ENCODE data around the gene SDCCAG8. TPM values are rescaled to one million over a fixed set of nuclear protein-coding genes. Genes with fewer than 3 reads are reported as not detected.
A peak's percentile ranks its signal among the peaks of the same experiment; 100 is the strongest.

SDCCAG8 gene
- total RNA-seq, 1 donor from 2014 or later: 19.8 TPM

DNA sequence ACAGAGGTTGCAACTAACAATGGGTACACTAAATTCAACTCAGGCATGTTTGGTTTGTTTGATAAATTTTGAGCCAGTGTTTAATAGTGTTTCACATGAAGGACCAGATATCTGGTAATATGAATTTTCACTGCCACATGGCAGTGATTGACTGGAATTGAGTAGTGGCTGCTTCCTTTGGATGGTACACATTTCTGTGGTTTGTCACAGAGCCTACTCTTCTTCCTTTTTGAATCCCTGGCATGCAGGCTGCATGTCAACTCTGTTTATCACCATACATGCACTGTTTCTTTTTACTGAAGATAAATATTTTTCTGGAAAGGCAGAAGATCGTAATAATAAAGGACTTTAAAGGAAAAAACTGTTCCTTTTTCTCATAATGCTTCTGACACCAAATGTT, 35.5 kb downstream of the SDCCAG8 start:
- TF ChIP-seq, protein P1, sequence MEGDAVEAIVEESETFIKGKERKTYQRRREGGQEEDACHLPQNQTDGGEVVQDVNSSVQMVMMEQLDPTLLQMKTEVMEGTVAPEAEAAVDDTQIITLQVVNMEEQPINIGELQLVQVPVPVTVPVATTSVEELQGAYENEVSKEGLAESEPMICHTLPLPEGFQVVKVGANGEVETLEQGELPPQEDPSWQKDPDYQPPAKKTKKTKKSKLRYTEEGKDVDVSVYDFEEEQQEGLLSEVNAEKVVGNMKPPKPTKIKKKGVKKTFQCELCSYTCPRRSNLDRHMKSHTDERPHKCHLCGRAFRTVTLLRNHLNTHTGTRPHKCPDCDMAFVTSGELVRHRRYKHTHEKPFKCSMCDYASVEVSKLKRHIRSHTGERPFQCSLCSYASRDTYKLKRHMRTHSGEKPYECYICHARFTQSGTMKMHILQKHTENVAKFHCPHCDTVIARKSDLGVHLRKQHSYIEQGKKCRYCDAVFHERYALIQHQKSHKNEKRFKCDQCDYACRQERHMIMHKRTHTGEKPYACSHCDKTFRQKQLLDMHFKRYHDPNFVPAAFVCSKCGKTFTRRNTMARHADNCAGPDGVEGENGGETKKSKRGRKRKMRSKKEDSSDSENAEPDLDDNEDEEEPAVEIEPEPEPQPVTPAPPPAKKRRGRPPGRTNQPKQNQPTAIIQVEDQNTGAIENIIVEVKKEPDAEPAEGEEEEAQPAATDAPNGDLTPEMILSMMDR (IDR thresholded peaks at IDR 0.05): no peak
- H3K27me3 Mint-ChIP-seq (ENCODE audit: low read depth): no peaks in the 10 kb centered on the region
- peaks cover 15% of the 10 kb centered on the region for H3K36me3 Mint-ChIP-seq (ENCODE audit: low read depth)
- no peak overlapping the region for H3K4me3 Mint-ChIP-seq (ENCODE audit: unreplicated experiment)
- no peak overlapping the region for H3K27ac Mint-ChIP-seq (ENCODE audit: unreplicated experiment)
- no peak for DNase-seq (ENCODE audit: low spot score)
- peaks cover 10% of the 10 kb centered on the region for H3K9me3 Mint-ChIP-seq (ENCODE audit: low read depth)
- H3K4me1 Mint-ChIP-seq (ENCODE audit: low read depth): peaks cover 52% of the 10 kb centered on the region

DNA sequence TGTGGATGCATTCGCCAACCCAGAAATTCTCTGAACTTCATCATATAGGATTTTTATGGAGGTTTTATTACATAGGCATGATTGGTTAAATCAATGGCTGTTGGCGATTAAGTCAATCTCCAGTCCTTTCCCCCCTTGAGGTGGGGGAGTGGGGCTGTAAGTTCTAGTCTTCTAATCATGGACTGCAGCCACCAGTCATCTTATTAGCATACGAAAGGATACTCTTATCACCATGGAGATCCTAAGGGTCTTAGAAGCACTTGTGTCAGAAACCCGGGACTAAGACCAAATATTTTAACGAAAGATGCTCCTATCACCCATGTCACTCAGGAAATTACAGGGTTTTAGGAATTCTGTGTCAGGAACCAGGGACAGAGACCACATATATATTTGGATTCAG, 36.3 kb downstream of the SDCCAG8 start:
- Mint-ChIP-seq H3K36me3 (ENCODE audit: low read depth) (peaks cover 19% of the 10 kb centered on the region), H3K27me3 (ENCODE audit: low read depth) (no peaks in the 10 kb centered on the region), H3K27ac (ENCODE audit: unreplicated experiment) (no peak overlapping the region)

DNA sequence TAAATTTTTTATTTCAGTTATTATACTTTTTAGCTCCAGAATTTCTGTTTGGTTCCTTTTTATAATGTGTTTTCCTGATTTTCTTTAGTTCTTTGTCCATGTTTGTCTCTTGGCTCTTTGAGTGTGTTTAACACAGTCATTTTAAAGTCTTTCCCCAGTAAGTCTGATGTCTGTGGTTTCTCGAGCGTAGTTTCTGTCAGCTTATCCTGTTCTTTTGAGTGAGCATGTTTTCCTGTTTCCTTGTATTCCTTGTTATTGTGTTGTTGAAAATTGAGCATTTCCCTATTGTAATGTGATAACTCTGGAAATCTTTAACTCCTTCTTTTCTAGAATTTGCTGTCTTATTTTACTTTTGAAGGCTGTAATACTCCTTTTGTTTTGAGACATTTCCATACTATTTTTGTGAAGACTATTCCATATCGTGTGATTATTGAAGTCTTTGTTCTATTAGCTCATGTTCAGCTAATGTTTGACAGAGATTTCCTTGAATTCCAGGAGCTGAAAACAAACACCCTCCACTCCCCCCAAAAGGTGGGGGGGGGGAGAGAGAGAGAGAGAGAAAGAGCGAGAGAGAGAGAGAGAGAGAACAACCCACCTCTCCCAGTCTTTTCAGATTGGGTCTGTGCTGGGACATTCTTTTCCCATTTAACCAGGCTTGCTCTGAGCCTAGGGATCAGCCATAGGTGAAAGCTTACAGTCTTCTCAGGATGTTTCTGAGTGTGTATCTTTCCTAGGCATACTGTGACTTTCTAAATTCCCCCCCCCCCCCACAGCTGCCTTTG, 38.3 kb downstream of the SDCCAG8 start:
- no peak for DNase-seq (ENCODE audit: low spot score)
- TF ChIP-seq, protein P1 (IDR thresholded peaks at IDR 0.05): no peak
- H3K36me3 Mint-ChIP-seq (ENCODE audit: low read depth): peaks cover 26% of the 10 kb centered on the region
- peak overlapping the region; percentile 79 for H3K27ac Mint-ChIP-seq (ENCODE audit: unreplicated experiment)
- H3K9me3 Mint-ChIP-seq (ENCODE audit: low read depth): peaks cover 12% of the 10 kb centered on the region
- H3K4me3 Mint-ChIP-seq (ENCODE audit: unreplicated experiment): no peak overlapping the region
- peaks cover 31% of the 10 kb centered on the region for H3K4me1 Mint-ChIP-seq (ENCODE audit: low read depth)
- H3K27me3 Mint-ChIP-seq (ENCODE audit: low read depth): no peaks in the 10 kb centered on the region

More for the DNA sequence above, 36.3 kb downstream of the SDCCAG8 start:
- H3K4me1 Mint-ChIP-seq (ENCODE audit: low read depth): peaks cover 43% of the 10 kb centered on the region
- TF ChIP-seq, protein P1 (IDR thresholded peaks at IDR 0.05): no peak
- DNase-seq (ENCODE audit: low spot score): no peak
- no peak overlapping the region for H3K4me3 Mint-ChIP-seq (ENCODE audit: unreplicated experiment)
- H3K9me3 Mint-ChIP-seq (ENCODE audit: low read depth): peaks cover 10% of the 10 kb centered on the region

DNA sequence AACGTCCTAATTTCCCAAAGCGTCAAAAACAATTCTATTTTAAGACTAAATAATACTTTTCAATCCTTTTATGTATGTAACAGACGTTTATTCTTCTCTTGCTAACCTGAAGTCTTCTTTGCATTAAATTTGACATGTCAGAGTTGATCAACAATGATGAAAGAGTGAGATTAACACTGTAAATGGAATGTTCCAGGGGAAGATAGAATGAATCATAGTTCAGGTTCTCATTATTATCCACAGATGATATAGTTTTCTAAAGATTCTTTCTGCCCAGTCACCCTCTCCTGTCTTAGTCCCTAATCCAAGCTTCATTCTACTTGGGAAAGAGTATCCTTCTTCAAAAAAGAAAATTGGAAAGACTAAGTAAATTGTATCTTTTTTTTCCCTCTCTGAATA, 38.9 kb downstream of the SDCCAG8 start:
- H3K36me3 Mint-ChIP-seq (ENCODE audit: low read depth): peaks cover 25% of the 10 kb centered on the region
- no peak for DNase-seq (ENCODE audit: low spot score)
- H3K27me3 Mint-ChIP-seq (ENCODE audit: low read depth): no peaks in the 10 kb centered on the region
- TF ChIP-seq, protein P1 (IDR thresholded peaks at IDR 0.05): no peak
- H3K4me1 Mint-ChIP-seq (ENCODE audit: low read depth): peaks cover 31% of the 10 kb centered on the region
- H3K9me3 Mint-ChIP-seq (ENCODE audit: low read depth): peaks cover 13% of the 10 kb centered on the region
- peak overlapping the region; percentile 12 for H3K27ac Mint-ChIP-seq (ENCODE audit: unreplicated experiment)
- H3K4me3 Mint-ChIP-seq (ENCODE audit: unreplicated experiment): no peak overlapping the region

DNA sequence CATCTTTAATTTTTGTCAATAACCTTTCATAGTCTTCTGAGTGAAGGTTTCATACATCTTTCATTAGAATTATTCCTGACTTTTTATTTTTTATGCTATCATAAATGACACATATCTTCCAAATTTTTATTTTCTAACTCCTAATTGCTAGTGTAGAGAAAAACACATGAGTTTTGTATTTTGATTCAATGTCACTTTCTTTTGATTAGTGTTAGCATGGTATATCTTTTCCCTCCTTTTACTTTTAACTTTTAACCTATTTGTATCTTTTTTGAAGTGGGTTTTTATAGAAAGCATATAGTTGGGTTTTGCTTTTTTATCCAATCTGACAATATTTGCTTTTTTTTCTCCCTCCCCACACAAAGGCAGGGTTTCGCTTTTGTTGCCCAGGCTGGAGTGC, 43.2 kb downstream of the SDCCAG8 start:
- Mint-ChIP-seq H3K27me3 (ENCODE audit: low read depth) (no peaks in the 10 kb centered on the region), H3K36me3 (ENCODE audit: low read depth) (peaks cover 30% of the 10 kb centered on the region), H3K4me3 (ENCODE audit: unreplicated experiment) (no peak overlapping the region), H3K9me3 (ENCODE audit: low read depth) (peaks cover 11% of the 10 kb centered on the region), H3K4me1 (ENCODE audit: low read depth) (peaks cover 19% of the 10 kb centered on the region), H3K27ac (ENCODE audit: unreplicated experiment) (no peak overlapping the region)
- TF ChIP-seq, protein P1 (IDR thresholded peaks at IDR 0.05): no peak
- DNase-seq (ENCODE audit: low spot score): no peak

Data from chondrocyte (in vitro differentiated cells).